Panc1 (cell line): ENCODE data around the gene KRT4. TPM values are rescaled to one million over a fixed set of nuclear protein-coding genes. Genes with fewer than 3 reads are reported as not detected.

Experiments
- ATAC-seq: fragments of 200-7000 bp; cut with Tn5 transposase; 2 replicates; pipeline ENCODE4 v1.9.1; 2020; ENCODE audit warnings: mild to moderate bottlenecking, moderate library complexity
- BruUV-seq: library from RNA; stranded (reverse); fragments of 400-500 nt; replicated peaks from 2 replicates; lab custom pipeline; 2021; lab: Mats Ljungman, UMichigan
- CTCF ChIA-PET: fragments of 300-600 bp; sonication (Branson Sonifier 250); formaldehyde crosslinking; loops from one replicate; lab custom pipeline; 2022; ENCODE audit warnings: antibody characterized with exemption; lab: Charles Lee
- POLR2A ChIA-PET: fragments of 300-600 bp; sonication (Branson Sonifier 250); formaldehyde crosslinking; loops from one replicate; lab custom pipeline; 2022; ENCODE audit warnings: antibody characterized with exemption; lab: Charles Lee
- DNase-seq: peaks from one replicate; pipeline ENCODE4 v3.0.0-alpha.2; 2010; ENCODE audit warnings: low read depth, low spot score
- H3K27ac ChIP-seq: 2 replicates; pipeline ENCODE4 v1.5.1; 2011; ENCODE audit warnings: mild to moderate bottlenecking, low read length, inconsistent platforms
- H3K27me3 ChIP-seq: fragments of 200-500 bp; sonication (Bioruptor generic); 2 replicates; pipeline ENCODE4 v1.6.0; 2014; ENCODE audit warnings: low read length, inconsistent platforms; ENCODE audit not compliant: control insufficient read depth, insufficient read depth
- H3K36me3 ChIP-seq: fragments of 200-500 bp; sonication (Bioruptor generic); 2 replicates; pipeline ENCODE4 v1.5.1; 2014; ENCODE audit warnings: inconsistent platforms, mild to moderate bottlenecking, low read length, moderate library complexity; ENCODE audit not compliant: control insufficient read depth, insufficient read depth
- H3K4me1 ChIP-seq: 2 replicates; pipeline ENCODE4 v1.5.1; 2011; ENCODE audit warnings: inconsistent platforms, mild to moderate bottlenecking, low read length, moderate library complexity; ENCODE audit not compliant: control insufficient read depth, insufficient read depth
- H3K4me3 ChIP-seq, 2 experiments: 2 replicates each; pipeline ENCODE4 v1.5.1; 2011 to 2012; ENCODE audit warnings: low read depth in 2 of 2, low read length in 2 of 2, mild to moderate bottlenecking in 2 of 2, inconsistent platforms in 1 of 2, moderate library complexity in 1 of 2
- H3K9me3 ChIP-seq: fragments of 200-500 bp; sonication (Bioruptor generic); 2 replicates; pipeline ENCODE4 v1.5.1; 2014; ENCODE audit warnings: low read depth, mild to moderate bottlenecking, inconsistent platforms, low read length, moderate library complexity; ENCODE audit not compliant: control insufficient read depth, insufficient read depth
- CTCF ChIP-seq: fragments of 450-650 bp; IDR thresholded peaks from 2 replicates; pipeline ENCODE4 v1.5.1; 2017; ENCODE audit warnings: mild to moderate bottlenecking
- POLR2AphosphoS5 ChIP-seq: IDR thresholded peaks from 2 replicates; pipeline ENCODE4 v1.6.1; 2012; ENCODE audit warnings: mild to moderate bottlenecking, low read depth, low read length, moderate library complexity
- REST ChIP-seq, 2 experiments: IDR thresholded peaks; 2 replicates each; pipeline ENCODE4 v1.6.1; 2011 to 2012; ENCODE audit warnings: low read depth in 2 of 2, control low read depth in 1 of 2, low read length in 1 of 2, mild to moderate bottlenecking in 1 of 2, moderate library complexity in 1 of 2; ENCODE audit not compliant: insufficient read depth in 1 of 2
- SIN3A ChIP-seq: IDR thresholded peaks from 2 replicates; pipeline ENCODE4 v1.6.1; 2012; ENCODE audit warnings: low read depth, mild to moderate bottlenecking, low read length, moderate library complexity, borderline replicate concordance; ENCODE audit not compliant: insufficient read depth
- TCF7L2 ChIP-seq: IDR thresholded peaks from 2 replicates; pipeline ENCODE4 v1.6.1; 2011; ENCODE audit warnings: mild to moderate bottlenecking, low read depth, low read length, inconsistent platforms
- in situ Hi-C: cut with HindIII; loops from 2 replicates; pipeline ENCODE4 v1.10.0; 2016; ENCODE audit warnings: low sequenced_read_pairs, low pct_unique_long_range_greater_than_20kb
- intact Hi-C: fragments of 100-400 bp; cut with micrococcal nuclease; formaldehyde crosslinking; loops from one replicate; pipeline ENCODE4 v1.10.0; 2022; ENCODE audit not compliant: unreplicated experiment
- total RNA-seq: library from RNA; stranded (reverse); gene quantifications from one replicate; pipeline ENCODE4 v1.2.1, GENCODE V29; 2021; ENCODE audit not compliant: unreplicated experiment

Gene KRT4
- total RNA-seq, 1 experiment from 2014 or later: 0.15 TPM

GRCh38 chr12:52849511-52849910 lies 35.6 kb upstream of the KRT4 start:
- Histone ChIP-seq H3K4me3 (no peak overlapping the region), H3K4me1 (no peaks in the 10 kb centered on the region), H3K9me3 (no peaks in the 10 kb centered on the region), H3K36me3 (no peaks in the 10 kb centered on the region), H3K27me3 (no peaks in the 10 kb centered on the region), H3K27ac (no peak overlapping the region)
- BruUV-seq: no TSS peak
- no peak for DNase-seq
- ChIA-PET POLR2A (no interaction called here), CTCF (no interaction called here)
- no peak for TF ChIP-seq POLR2AphosphoS5
- no peak for TF ChIP-seq SIN3A
- no peak for TF ChIP-seq REST (IDR thresholded peaks at IDR 0.05; ENCODE audit: insufficient read depth in 1 of 2, low read depth in 2 of 2, low read length in 1 of 2)
- no peak for TF ChIP-seq TCF7L2
- no peak for TF ChIP-seq CTCF
- intact Hi-C loops (no loop called here), in situ Hi-C loops (no loop called here)
- ATAC-seq: no peak

- ChIA-PET CTCF (no interaction called here), POLR2A (no interaction called here)
- no peak within 1 kb of the TSS for H3K27ac ChIP-seq
- intact Hi-C loops (no loop called here), in situ Hi-C loops (no loop called here)
- ATAC-seq (no peak), DNase-seq (no peak)
- no peaks in the 10 kb centered on the region for H3K9me3 ChIP-seq
- H3K36me3 ChIP-seq: no peaks in the 10 kb centered on the region
- H3K4me1 ChIP-seq: no peaks in the 10 kb centered on the region
- H3K4me3 ChIP-seq: no peak within 1 kb of the TSS
- BruUV-seq: no TSS peak
- no peaks in the 10 kb centered on the region for H3K27me3 ChIP-seq
- TF ChIP-seq REST (IDR thresholded peaks at IDR 0.05; ENCODE audit: insufficient read depth in 1 of 2, low read depth in 2 of 2, low read length in 1 of 2): no peak
- TF ChIP-seq TCF7L2: no peak
- no peak for TF ChIP-seq SIN3A
- TF ChIP-seq POLR2AphosphoS5: no peak
- no peak for TF ChIP-seq CTCF
Measured at GRCh38 chr12:52848661-52849255, 34.8 kb upstream of the KRT4 start, which contains the start of gene KRT78. TSS of gene KRT78 (minus strand) at chr12:52848994. CDS start at chr12:52848930, 64 bp downstream.
